GM18505 (cell line): ENCODE measurements around the gene MCTP1.

Experiments used
- ATAC-seq: cut with Tn5 transposase; IDR thresholded peaks from one replicate; pipeline ENCODE4 v1.9.1; 2021; ENCODE audit not compliant: unreplicated experiment
- POLR2A ChIP-seq: IDR thresholded peaks from 4 replicates; pipeline ENCODE4 v1.6.1; 2011; ENCODE audit warnings: borderline replicate concordance; ENCODE audit not compliant: insufficient read depth, insufficient read length; ENCODE audit errors: extremely low read depth

MCTP1 gene

GRCh38 chr5:95060098-95060497, 224.8 kb downstream of the MCTP1 start:
- ATAC-seq = no peak

GRCh38 chr5:95059636-95060035, 225.3 kb downstream of the MCTP1 start:
- TF ChIP-seq POLR2A = no peak
- no peak for ATAC-seq

More at GRCh38 chr5:95060098-95060497, 224.8 kb downstream of the MCTP1 start:
- no peak for TF ChIP-seq POLR2A

- no peak for ATAC-seq
- TF ChIP-seq POLR2A = no peak
These were observed 227.3 kb downstream of the MCTP1 start for GRCh38 chr5:95057615-95058014.

GRCh38 chr5:95053253-95053652, 231.6 kb downstream of the MCTP1 start:
- no peak for ATAC-seq
- TF ChIP-seq POLR2A = no peak

- no peak for TF ChIP-seq POLR2A
- no peak for ATAC-seq
These were observed 234.2 kb downstream of the MCTP1 start for GRCh38 chr5:95050708-95051107.

GRCh38 chr5:95048628-95049027, 236.3 kb downstream of the MCTP1 start:
- no peak for TF ChIP-seq POLR2A
- no peak for ATAC-seq

GRCh38 chr5:95045181-95045965, 239.5 kb downstream of the MCTP1 start:
- TF ChIP-seq POLR2A = no peak
- no peak for ATAC-seq

GRCh38 chr5:95044096-95044495, 240.8 kb downstream of the MCTP1 start:
- no peak for TF ChIP-seq POLR2A
- ATAC-seq = no peak

GRCh38 chr5:95043648-95044047, 241.2 kb downstream of the MCTP1 start:
- no peak for TF ChIP-seq POLR2A
- no peak for ATAC-seq

GRCh38 chr5:95043234-95043633, 241.7 kb downstream of the MCTP1 start:
- ATAC-seq = no peak
- no peak for TF ChIP-seq POLR2A

- no peak for ATAC-seq
- TF ChIP-seq POLR2A = no peak
These were observed 242.9 kb downstream of the MCTP1 start for GRCh38 chr5:95042037-95042436.

- no peak for TF ChIP-seq POLR2A
- ATAC-seq = no peak
These were observed 248.8 kb downstream of the MCTP1 start for GRCh38 chr5:95035891-95036685.

GRCh38 chr5:95032801-95033200, 252.1 kb downstream of the MCTP1 start:
- ATAC-seq = no peak

More at GRCh38 chr5:95032801-95033200, 252.1 kb downstream of the MCTP1 start:
- TF ChIP-seq POLR2A = no peak
